SK-N-MC (cell line): ENCODE results near the gene MAPKAPK2.

Source experiments
- EZH2 ChIP-seq: fragments of 200-600 bp; sonication (generic); IDR thresholded peaks from one replicate; pipeline ENCODE4 v1.6.1; 2017; ENCODE audit warnings: antibody characterized with exemption
- POLR2AphosphoS5 ChIP-seq: IDR thresholded peaks from 2 replicates; pipeline ENCODE4 v1.6.1; 2012; ENCODE audit warnings: mild to moderate bottlenecking, low read depth, low read length, borderline replicate concordance

DNA sequence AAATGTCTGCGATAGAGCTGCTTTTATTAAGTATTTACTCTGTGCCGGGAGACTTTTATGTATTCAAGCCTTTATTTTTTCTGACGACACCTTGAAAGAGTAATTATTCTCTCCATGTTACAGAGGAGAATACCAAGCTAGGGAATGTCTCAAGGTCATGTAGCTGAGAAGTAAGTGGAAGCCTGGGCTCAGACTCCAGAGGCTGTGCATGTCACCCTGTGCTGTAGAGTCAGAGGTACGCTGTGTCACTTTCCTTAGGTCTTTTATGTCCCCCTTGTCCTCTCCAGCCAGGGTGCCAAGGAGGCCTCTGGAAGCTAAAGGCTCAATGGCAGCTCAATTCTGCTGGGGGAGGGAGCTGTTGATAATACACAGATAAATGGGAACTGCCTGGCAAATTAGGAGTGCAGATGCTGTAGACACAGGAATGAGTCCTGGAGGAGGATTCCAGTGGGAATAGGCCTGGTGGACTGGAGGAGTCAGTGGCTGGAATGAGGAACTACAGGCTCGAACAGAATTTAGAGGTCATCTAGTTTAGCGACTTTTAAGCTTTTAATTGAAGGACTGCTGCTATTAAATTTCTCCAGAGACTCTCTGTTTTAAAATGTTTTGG, 76.6 kb downstream of the MAPKAPK2 start:
- TF ChIP-seq EZH2, result no peak
- TF ChIP-seq POLR2AphosphoS5, result no peak
